DND-41 (cell line): ENCODE results near the gene CDK19.

Experiments used
- EZH2 ChIP-seq: IDR thresholded peaks from 3 replicates; pipeline ENCODE4 v1.6.1; 2012; ENCODE audit warnings: borderline replicate concordance, low read depth, mild to moderate bottlenecking, moderate library complexity, low read length, inconsistent platforms; ENCODE audit not compliant: severe bottlenecking
- TF ChIP-seq, protein P1 (sequence below): IDR thresholded peaks from 2 replicates; pipeline ENCODE4 v1.5.1; 2012; ENCODE audit warnings: borderline replicate concordance, low read length, moderate library complexity, mild to moderate bottlenecking; ENCODE audit not compliant: poor library complexity, severe bottlenecking; ENCODE audit errors: extremely low read depth

- TF ChIP-seq EZH2: no peak
- TF ChIP-seq, protein P1, sequence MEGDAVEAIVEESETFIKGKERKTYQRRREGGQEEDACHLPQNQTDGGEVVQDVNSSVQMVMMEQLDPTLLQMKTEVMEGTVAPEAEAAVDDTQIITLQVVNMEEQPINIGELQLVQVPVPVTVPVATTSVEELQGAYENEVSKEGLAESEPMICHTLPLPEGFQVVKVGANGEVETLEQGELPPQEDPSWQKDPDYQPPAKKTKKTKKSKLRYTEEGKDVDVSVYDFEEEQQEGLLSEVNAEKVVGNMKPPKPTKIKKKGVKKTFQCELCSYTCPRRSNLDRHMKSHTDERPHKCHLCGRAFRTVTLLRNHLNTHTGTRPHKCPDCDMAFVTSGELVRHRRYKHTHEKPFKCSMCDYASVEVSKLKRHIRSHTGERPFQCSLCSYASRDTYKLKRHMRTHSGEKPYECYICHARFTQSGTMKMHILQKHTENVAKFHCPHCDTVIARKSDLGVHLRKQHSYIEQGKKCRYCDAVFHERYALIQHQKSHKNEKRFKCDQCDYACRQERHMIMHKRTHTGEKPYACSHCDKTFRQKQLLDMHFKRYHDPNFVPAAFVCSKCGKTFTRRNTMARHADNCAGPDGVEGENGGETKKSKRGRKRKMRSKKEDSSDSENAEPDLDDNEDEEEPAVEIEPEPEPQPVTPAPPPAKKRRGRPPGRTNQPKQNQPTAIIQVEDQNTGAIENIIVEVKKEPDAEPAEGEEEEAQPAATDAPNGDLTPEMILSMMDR: no peak
Measured at GRCh38 chr6:110815411-110816409, at the start of gene CDK19.
